Brain microvascular endothelial cell (primary cell): ENCODE results near the gene TM2D3.

Experiments
- DNase-seq: peaks from one replicate; pipeline ENCODE4 v3.0.0-alpha.2; 2020
- H3K27ac ChIP-seq: fragments of 250-450 bp; sonication (Bioruptor Pico); 2 replicates; pipeline ENCODE4 v1.5.1; 2020; ENCODE audit warnings: mild to moderate bottlenecking, moderate library complexity
- H3K27me3 ChIP-seq: fragments of 250-450 bp; sonication (Bioruptor Pico); replicated peaks from 2 replicates; pipeline ENCODE4 v1.5.1; 2020; ENCODE audit warnings: mild to moderate bottlenecking
- H3K36me3 ChIP-seq: fragments of 250-450 bp; sonication (Bioruptor Pico); replicated peaks from 2 replicates; pipeline ENCODE4 v1.5.1; 2020; ENCODE audit warnings: mild to moderate bottlenecking
- H3K4me3 ChIP-seq: 2 replicates; pipeline ENCODE4 v1.5.1; 2011; ENCODE audit warnings: low read depth, mild to moderate bottlenecking, control low read depth, low read length, moderate library complexity
- in situ Hi-C: cut with HindIII; loops from 2 replicates; pipeline ENCODE4 v1.10.0; 2017; ENCODE audit warnings: low sequenced_read_pairs, low pct_ligation_motif_present
- TF ChIP-seq, protein P1 (sequence below): IDR thresholded peaks from 2 replicates; pipeline ENCODE4 v1.5.1; 2011; ENCODE audit warnings: low read depth, mild to moderate bottlenecking, moderate library complexity, low read length, control low read depth, inconsistent platforms; ENCODE audit errors: missing control alignments

The TM2D3 gene

DNA sequence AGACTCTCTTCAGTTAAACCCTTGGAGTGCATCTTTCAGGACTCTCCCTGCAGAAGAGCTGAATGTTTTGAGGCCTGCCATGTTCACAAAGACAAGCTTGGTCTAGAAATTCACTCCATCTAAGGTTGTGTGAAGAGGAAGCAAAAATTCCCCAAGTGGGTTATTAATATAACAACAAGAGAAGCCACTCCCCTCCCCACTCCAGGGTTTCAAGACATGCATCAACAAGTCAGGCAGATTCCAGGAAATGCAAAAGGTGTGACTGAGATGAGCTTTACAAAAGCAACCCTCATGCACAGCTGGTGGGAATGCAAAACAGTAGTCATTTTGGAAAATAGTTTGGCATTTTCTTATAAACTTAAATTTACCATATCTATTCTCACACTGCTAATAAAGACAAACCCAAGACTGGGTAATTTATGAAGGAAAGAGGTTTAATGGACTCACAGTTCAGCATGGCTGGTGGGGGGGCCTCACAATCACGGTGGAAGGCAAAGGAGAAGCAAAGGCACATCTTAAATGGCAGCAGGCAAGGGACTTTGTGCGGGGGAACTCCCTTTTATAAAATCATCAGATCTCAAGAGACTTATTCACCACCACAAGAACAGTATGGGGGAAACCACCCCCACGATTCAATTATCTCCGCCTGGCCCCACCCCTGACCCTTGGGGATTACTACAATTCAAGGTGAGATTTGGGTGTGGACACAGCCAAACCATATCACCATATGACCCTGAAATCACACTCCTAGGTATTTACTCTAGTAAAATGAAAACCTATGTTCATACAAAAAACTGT is 40.8 kb upstream of the TM2D3 start:
- TF ChIP-seq, protein P1, sequence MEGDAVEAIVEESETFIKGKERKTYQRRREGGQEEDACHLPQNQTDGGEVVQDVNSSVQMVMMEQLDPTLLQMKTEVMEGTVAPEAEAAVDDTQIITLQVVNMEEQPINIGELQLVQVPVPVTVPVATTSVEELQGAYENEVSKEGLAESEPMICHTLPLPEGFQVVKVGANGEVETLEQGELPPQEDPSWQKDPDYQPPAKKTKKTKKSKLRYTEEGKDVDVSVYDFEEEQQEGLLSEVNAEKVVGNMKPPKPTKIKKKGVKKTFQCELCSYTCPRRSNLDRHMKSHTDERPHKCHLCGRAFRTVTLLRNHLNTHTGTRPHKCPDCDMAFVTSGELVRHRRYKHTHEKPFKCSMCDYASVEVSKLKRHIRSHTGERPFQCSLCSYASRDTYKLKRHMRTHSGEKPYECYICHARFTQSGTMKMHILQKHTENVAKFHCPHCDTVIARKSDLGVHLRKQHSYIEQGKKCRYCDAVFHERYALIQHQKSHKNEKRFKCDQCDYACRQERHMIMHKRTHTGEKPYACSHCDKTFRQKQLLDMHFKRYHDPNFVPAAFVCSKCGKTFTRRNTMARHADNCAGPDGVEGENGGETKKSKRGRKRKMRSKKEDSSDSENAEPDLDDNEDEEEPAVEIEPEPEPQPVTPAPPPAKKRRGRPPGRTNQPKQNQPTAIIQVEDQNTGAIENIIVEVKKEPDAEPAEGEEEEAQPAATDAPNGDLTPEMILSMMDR: no peak
- Histone ChIP-seq H3K27ac (no peak overlapping the region), H3K27me3 (no peaks in the 10 kb centered on the region), H3K4me3 (no peak overlapping the region), H3K36me3 (peaks cover 12% of the 10 kb centered on the region)
- in situ Hi-C loops: no loop called here
- no peak for DNase-seq

DNA sequence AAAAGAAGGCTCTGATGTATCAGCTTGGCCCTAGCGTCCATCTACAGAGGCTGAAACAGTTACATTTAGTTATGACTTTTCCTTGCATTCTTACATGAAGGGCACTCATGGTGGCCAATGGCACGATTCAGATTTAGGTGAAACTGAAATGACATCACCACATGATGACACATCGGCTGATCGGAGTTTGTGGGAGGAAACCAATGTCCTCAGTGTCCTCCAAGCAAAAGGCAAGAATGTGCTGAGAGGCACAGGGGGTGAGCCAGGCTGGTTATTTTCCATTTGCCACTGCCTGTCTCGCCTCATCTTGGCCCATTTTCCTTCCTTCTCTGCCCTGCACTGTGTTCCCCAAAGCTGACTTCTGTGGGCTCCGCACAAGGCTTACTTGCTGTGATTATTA is 37.7 kb upstream of the TM2D3 start:
- Histone ChIP-seq H3K4me3 (no peak overlapping the region), H3K36me3 (peaks cover 4% of the 10 kb centered on the region), H3K27ac (no peak overlapping the region), H3K27me3 (no peaks in the 10 kb centered on the region)
- peak; percentile 69 for DNase-seq
- TF ChIP-seq, protein P1: no peak
- in situ Hi-C loops: no loop called here

DNA sequence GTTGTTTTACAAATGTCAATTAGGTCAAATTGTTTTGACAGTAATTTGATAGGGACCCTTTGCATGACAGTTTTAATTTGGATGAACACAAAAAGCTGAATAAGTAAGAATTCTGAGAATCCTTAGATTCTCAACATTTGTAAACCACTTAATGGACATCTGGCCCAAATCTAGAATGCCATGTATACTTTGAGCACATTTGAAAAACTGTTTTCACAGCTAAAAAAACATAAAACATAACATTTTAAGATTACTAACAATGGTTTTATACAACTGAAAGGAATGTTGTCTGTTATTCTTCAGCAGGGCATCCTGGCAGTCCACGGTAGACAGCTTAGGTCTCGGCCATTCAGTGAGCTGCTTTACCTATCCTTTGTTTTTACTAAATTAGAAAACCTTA is 34.5 kb upstream of the TM2D3 start:
- in situ Hi-C loops: no loop called here
- TF ChIP-seq, protein P1: no peak
- Histone ChIP-seq H3K27me3 (no peaks in the 10 kb centered on the region), H3K27ac (no peak overlapping the region), H3K36me3 (peaks cover 3% of the 10 kb centered on the region), H3K4me3 (no peak overlapping the region)
- DNase-seq: no peak

DNA sequence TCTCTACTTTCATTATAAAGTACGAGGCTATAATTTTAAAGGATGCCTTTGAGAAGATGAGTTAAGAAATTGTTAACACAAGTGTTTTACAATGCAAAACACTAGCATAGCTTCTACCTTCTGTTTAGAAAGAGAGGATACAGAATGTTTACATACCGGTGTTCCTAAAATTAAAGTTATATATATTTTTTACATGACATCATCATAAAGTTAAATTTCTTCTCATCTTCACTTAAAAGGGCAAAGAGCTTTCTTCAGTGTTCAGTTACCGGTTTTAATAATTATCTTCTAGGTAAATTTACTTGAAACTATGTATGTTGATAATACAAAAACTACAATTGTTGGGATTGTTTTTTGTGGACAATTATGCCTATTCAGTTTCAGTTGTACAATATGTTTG is 32.7 kb upstream of the TM2D3 start:
- Histone ChIP-seq H3K36me3 (peaks cover 2% of the 10 kb centered on the region), H3K27me3 (no peaks in the 10 kb centered on the region), H3K27ac (peak overlapping the region; percentile 48), H3K4me3 (no peak overlapping the region)
- no peak for DNase-seq
- TF ChIP-seq, protein P1: no peak
- in situ Hi-C loops: no loop called here

DNA sequence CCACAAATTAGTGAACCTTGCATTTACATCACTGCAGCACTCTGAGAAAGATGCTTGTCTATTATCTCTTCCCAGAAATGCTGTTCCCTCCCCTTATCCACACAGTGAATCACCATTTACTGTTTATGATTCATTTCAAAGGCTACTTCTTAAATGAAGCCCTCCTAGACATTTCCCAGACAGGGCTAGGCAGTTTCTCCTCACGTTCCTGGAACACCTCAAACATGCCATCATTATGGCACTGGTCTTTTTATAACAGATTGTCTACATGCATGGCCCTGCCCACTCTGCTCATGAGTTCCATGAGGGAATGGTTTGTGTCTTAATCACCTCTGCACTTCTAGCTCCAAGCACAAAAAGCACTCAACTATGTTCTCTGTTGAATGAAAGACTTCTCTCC is 32.2 kb upstream of the TM2D3 start:
- TF ChIP-seq, protein P1: no peak
- in situ Hi-C loops: no loop called here
- Histone ChIP-seq H3K36me3 (peaks cover 2% of the 10 kb centered on the region), H3K4me3 (no peak overlapping the region), H3K27me3 (no peaks in the 10 kb centered on the region), H3K27ac (peak overlapping the region; percentile 48)
- DNase-seq: peak; percentile 86

DNA sequence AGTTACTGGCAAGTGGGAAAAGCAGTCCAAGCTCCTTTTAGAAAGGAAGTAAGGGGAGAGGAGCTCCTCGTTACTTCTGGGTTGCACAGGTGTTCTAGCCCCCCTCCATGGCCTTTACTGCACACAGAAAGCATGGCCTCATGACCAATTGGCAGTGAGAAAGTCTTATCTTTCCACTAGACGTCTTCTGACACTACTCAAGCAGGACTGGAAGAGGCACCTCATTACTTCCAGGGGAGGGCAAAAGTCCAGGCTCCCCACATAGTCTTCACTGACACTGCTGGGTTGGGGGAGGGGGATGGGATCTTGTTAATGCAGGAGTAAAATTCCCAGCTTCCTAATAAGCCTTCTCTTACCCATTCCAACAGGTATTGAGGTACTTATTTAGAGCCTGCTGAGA is 27.6 kb upstream of the TM2D3 start:
- Histone ChIP-seq H3K36me3 (peaks cover 2% of the 10 kb centered on the region), H3K27ac (no peak overlapping the region), H3K27me3 (no peaks in the 10 kb centered on the region), H3K4me3 (no peak overlapping the region)
- TF ChIP-seq, protein P1: no peak
- DNase-seq: no peak
- in situ Hi-C loops: no loop called here
